Muscle layer of colon (tissue), 2 donors: ENCODE data around the gene MBOAT2.

Experiments
- H3K27ac ChIP-seq: one replicate; pipeline ENCODE4 v1.7.0; 2013; ENCODE audit warnings: low read depth, mild to moderate bottlenecking, low read length, moderate library complexity
- H3K27me3 ChIP-seq, 2 donors: one replicate each; pipeline ENCODE4 v1.7.0; 2013; ENCODE audit warnings: low read length in 2 of 2, mild to moderate bottlenecking in 2 of 2; ENCODE audit not compliant: insufficient read depth in 2 of 2, control insufficient read depth in 1 of 2
- H3K36me3 ChIP-seq: one replicate; pipeline ENCODE4 v1.7.0; 2013; ENCODE audit warnings: mild to moderate bottlenecking, low read length; ENCODE audit not compliant: insufficient read depth
- H3K4me1 ChIP-seq: one replicate; pipeline ENCODE4 v1.7.0; 2013; ENCODE audit warnings: mild to moderate bottlenecking, low read length; ENCODE audit not compliant: insufficient read depth
- H3K4me3 ChIP-seq, 2 donors: one replicate each; pipeline ENCODE4 v1.7.0; 2013; ENCODE audit warnings: low read length in 2 of 2, low read depth in 1 of 2, mild to moderate bottlenecking in 1 of 2, moderate library complexity in 1 of 2
- H3K9ac ChIP-seq: one replicate; pipeline ENCODE4 v1.7.0; 2013; ENCODE audit warnings: low read length
- H3K9me3 ChIP-seq: one replicate; pipeline ENCODE4 v1.7.0; 2013; ENCODE audit warnings: mild to moderate bottlenecking, low read length
- donor health status: abdominal sarcoma.
- donor health status: Adenocarcinoma of cecum.

MBOAT2 gene

DNA sequence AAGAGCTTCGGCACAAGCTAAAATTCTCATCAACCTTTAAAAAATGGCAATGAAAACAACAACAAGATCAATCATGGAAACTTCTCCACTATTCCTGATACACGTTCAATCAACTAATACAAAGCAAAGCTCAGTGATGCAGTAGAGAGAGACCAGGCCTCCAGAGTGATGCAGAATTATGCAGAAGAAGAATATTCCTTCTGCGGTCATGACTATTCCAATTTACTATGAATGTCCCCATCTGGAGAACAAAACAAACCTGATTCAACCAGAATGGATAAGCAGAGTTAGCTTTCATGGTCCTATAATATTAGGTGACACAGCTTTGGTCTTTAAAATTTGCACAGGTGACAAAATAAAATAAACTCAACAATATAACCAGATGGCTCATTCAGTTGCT, 12.5 kb upstream of the MBOAT2 start:
- Histone ChIP-seq H3K9me3 (no peaks in the 10 kb centered on the region), H3K27ac (no peak overlapping the region), H3K27me3 (no peaks in the 10 kb centered on the region), H3K36me3 (no peaks in the 10 kb centered on the region), H3K9ac (no peak overlapping the region), H3K4me1 (no peaks in the 10 kb centered on the region), H3K4me3 (no peak overlapping the region)

GRCh38 chr2:9013403-9013802, 9.9 kb upstream of the MBOAT2 start:
- no peaks in the 10 kb centered on the region for H3K9me3 ChIP-seq
- H3K36me3 ChIP-seq, result no peaks in the 10 kb centered on the region
- H3K27me3 ChIP-seq, result no peaks in the 10 kb centered on the region
- H3K4me1 ChIP-seq, result no peaks in the 10 kb centered on the region
- H3K4me3 ChIP-seq, result no peak overlapping the region
- H3K9ac ChIP-seq, result no peak overlapping the region
- H3K27ac ChIP-seq, result no peak overlapping the region

GRCh38 chr2:9010866-9011265, 7.4 kb upstream of the MBOAT2 start:
- H3K27ac ChIP-seq, result no peak overlapping the region
- H3K4me3 ChIP-seq, result no peak overlapping the region
- no peaks in the 10 kb centered on the region for H3K4me1 ChIP-seq
- H3K9ac ChIP-seq, result no peak overlapping the region
- no peaks in the 10 kb centered on the region for H3K36me3 ChIP-seq
- H3K9me3 ChIP-seq, result no peaks in the 10 kb centered on the region
- no peaks in the 10 kb centered on the region for H3K27me3 ChIP-seq

- H3K9me3 ChIP-seq, result no peaks in the 10 kb centered on the region
- no peaks in the 10 kb centered on the region for H3K27me3 ChIP-seq
- no peaks in the 10 kb centered on the region for H3K36me3 ChIP-seq
- no peak overlapping the region for H3K9ac ChIP-seq
- peaks cover 5% of the 10 kb centered on the region for H3K4me1 ChIP-seq
- no peak overlapping the region for H3K4me3 ChIP-seq
- H3K27ac ChIP-seq, result no peak overlapping the region
Observed at GRCh38 chr2:9008951-9009664, 5.6 kb upstream of the MBOAT2 start.

- Histone ChIP-seq H3K4me1 (peaks cover 5% of the 10 kb centered on the region), H3K27me3 (no peaks in the 10 kb centered on the region), H3K9me3 (no peaks in the 10 kb centered on the region), H3K9ac (no peak overlapping the region), H3K27ac (no peak overlapping the region), H3K36me3 (no peaks in the 10 kb centered on the region), H3K4me3 (no peak overlapping the region)
Observed at GRCh38 chr2:9006368-9006767, 2.9 kb upstream of the MBOAT2 start.

- Histone ChIP-seq H3K27ac (peak overlapping the region; percentile 74), H3K4me3 (peak overlapping the region; percentile 61 to 62), H3K9me3 (no peaks in the 10 kb centered on the region), H3K9ac (peak overlapping the region; percentile 1), H3K27me3 (no peaks in the 10 kb centered on the region), H3K36me3 (no peaks in the 10 kb centered on the region), H3K4me1 (peaks cover 5% of the 10 kb centered on the region)
Observed at GRCh38 chr2:9004338-9005204, 1.1 kb upstream of the MBOAT2 start.

DNA sequence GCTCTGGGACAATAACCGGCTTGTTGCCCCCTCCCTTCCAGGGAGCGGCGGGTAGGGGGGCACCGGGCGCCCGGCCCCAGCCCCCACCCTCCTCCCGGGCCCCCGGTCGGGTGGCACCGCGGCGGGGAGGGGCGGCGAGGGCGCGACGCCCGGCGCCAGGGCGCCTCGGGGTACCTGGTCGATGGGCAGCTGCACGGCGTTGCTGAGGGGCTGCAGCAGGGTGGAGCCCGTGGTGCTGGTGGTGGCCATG, 193 bp downstream of the MBOAT2 start:
- H3K4me1 ChIP-seq, result peaks cover 5% of the 10 kb centered on the region
- H3K36me3 ChIP-seq, result no peaks in the 10 kb centered on the region
- H3K4me3 ChIP-seq, result peak overlapping the region; percentile 29 to 33
- H3K27me3 ChIP-seq, result no peaks in the 10 kb centered on the region
- H3K27ac ChIP-seq, result no peak overlapping the region
- no peaks in the 10 kb centered on the region for H3K9me3 ChIP-seq
- no peak overlapping the region for H3K9ac ChIP-seq

- Histone ChIP-seq H3K36me3 (no peaks in the 10 kb centered on the region), H3K4me3 (peak overlapping the region; percentile 29 to 33), H3K9me3 (no peaks in the 10 kb centered on the region), H3K4me1 (peaks cover 5% of the 10 kb centered on the region), H3K27me3 (no peaks in the 10 kb centered on the region), H3K27ac (no peak overlapping the region), H3K9ac (no peak overlapping the region)
Observed at GRCh38 chr2:9002637-9003365, 683 bp downstream of the MBOAT2 start.

- Histone ChIP-seq H3K36me3 (no peaks in the 10 kb centered on the region), H3K27me3 (no peaks in the 10 kb centered on the region), H3K27ac (no peak overlapping the region), H3K4me1 (peaks cover 5% of the 10 kb centered on the region), H3K4me3 (no peak overlapping the region), H3K9me3 (no peaks in the 10 kb centered on the region), H3K9ac (no peak overlapping the region)
Observed at GRCh38 chr2:9002313-9002636, 1.2 kb downstream of the MBOAT2 start.

- H3K4me3 ChIP-seq, result no peak overlapping the region
- H3K9ac ChIP-seq, result no peak overlapping the region
- peaks cover 5% of the 10 kb centered on the region for H3K4me1 ChIP-seq
- H3K9me3 ChIP-seq, result no peaks in the 10 kb centered on the region
- no peaks in the 10 kb centered on the region for H3K36me3 ChIP-seq
- H3K27ac ChIP-seq, result no peak overlapping the region
- no peaks in the 10 kb centered on the region for H3K27me3 ChIP-seq
Observed at GRCh38 chr2:9001778-9002177, 1.7 kb downstream of the MBOAT2 start.

GRCh38 chr2:9001229-9001628, 2.3 kb downstream of the MBOAT2 start:
- H3K4me3 ChIP-seq, result no peak overlapping the region
- H3K4me1 ChIP-seq, result peaks cover 5% of the 10 kb centered on the region
- H3K36me3 ChIP-seq, result no peaks in the 10 kb centered on the region
- no peak overlapping the region for H3K9ac ChIP-seq
- no peaks in the 10 kb centered on the region for H3K27me3 ChIP-seq
- no peak overlapping the region for H3K27ac ChIP-seq
- no peaks in the 10 kb centered on the region for H3K9me3 ChIP-seq
